Prostate gland (tissue), 2 donors: Measurements from ENCODE around the gene IRF2. TPM values are rescaled to one million over a fixed set of nuclear protein-coding genes. Genes with fewer than 3 reads are reported as not detected.
A peak's percentile ranks its signal among the peaks of the same experiment; 100 is the strongest.

Experiments used
- DNase-seq: peaks from one replicate; pipeline ENCODE4 v3.0.0-alpha.2; 2019; ENCODE audit warnings: low spot score
- H3K27ac ChIP-seq, 2 donors: fragments of 200-600 bp; sonication (generic); 2 replicates each; pipeline ENCODE4 v1.5.1; 2017 to 2019
- H3K27me3 ChIP-seq: fragments of 200-600 bp; sonication (generic); replicated peaks from 2 replicates; pipeline ENCODE4 v1.5.1; 2019; ENCODE audit not compliant: insufficient read depth
- H3K36me3 ChIP-seq, 2 donors: fragments of 200-600 bp; sonication (generic); 1 replicate in 1 of 2; 2 replicates in 1 of 2; pipeline versions ENCODE4 v1.5.1 to v1.8.1; 2017 to 2019
- H3K4me1 ChIP-seq: fragments of 200-600 bp; sonication (generic); replicated peaks from 2 replicates; pipeline ENCODE4 v1.5.1; 2019
- H3K4me3 ChIP-seq, 2 donors: fragments of 200-600 bp; sonication (generic); 2 replicates each; pipeline ENCODE4 v1.5.1; 2017 to 2019
- H3K9me3 ChIP-seq: fragments of 200-600 bp; sonication (generic); 2 replicates; pipeline ENCODE4 v1.5.1; 2017
- POLR2A ChIP-seq: fragments of 450-650 bp; IDR thresholded peaks from one replicate; pipeline ENCODE4 v1.6.1; 2016; ENCODE audit warnings: antibody characterized with exemption, mild to moderate bottlenecking
- POLR2AphosphoS5 ChIP-seq: sonication (generic); formaldehyde crosslinking; IDR thresholded peaks from one replicate; pipeline ENCODE4 v1.6.1; 2017; ENCODE audit warnings: antibody characterized with exemption
- WGBS: methylation state at CpG from one replicate; pipeline ENCODE4 v1.1.5; 2018; 5-methylcytosine and 5-hydroxymethylcytosine counted together
- intact Hi-C: fragments of 100-400 bp; cut with DNase I; formaldehyde crosslinking; loops from one replicate; pipeline ENCODE4 v1.14.2; 2022
- total RNA-seq, 2 donors: library from RNA; depleted of rRNA; stranded (reverse); fragments of >200 nt; gene quantifications; one replicate each; pipeline ENCODE4 v1.1.0, GENCODE V29; 2016
- TF ChIP-seq, protein P1 (sequence below), 4 experiments: fragments of 200-600 bp in 2 of 4; fragments of 450-650 bp in 2 of 4; sonication (generic) in 2 of 4; IDR thresholded peaks; 1 replicate in 3 of 4; 2 replicates in 1 of 4; pipeline ENCODE4 v1.5.1; 2016 to 2019; ENCODE audit warnings: antibody characterized with exemption in 4 of 4, mild to moderate bottlenecking in 2 of 4, moderate library complexity in 2 of 4

IRF2 gene
- total RNA-seq, 2 donors from 2014 or later, result 40.7 to 49.9 TPM

DNA sequence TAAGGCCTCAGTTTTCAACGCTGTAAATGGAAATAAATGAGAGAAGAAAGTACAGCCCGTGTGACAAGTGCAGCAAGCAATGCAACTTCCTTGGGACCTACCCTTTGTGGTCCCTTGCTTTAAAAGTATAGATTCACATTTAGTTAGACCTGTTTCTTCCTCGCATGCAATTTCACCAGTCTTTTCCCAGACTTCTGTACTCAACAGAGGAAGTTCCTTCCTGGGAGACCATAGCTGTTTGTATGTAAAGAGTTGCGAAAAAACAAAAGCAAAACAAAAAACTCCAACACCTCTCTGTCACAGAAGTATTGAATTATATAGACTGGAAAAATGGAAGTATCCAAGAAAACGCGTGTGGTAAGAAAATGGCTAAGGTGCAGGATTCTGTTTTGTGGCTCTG is 1.1 kb upstream of the IRF2 start:
- H3K9me3 ChIP-seq, result no peaks in the 10 kb centered on the region
- DNase-seq, result no peak
- H3K27ac ChIP-seq, result peak overlapping the region; percentile 95 to 100
- H3K4me1 ChIP-seq, result no peaks in the 10 kb centered on the region
- intact Hi-C loops, result loop anchor here (5.0 to 10.0 kb wide), 3 partner anchors 169 to 208 kb away; partner anchors contain the start of genes CASP3 and PRIMPOL
- WGBS, result 48% methylated on average over 6 of the region's 6 CpGs
- no peaks in the 10 kb centered on the region for H3K36me3 ChIP-seq
- H3K27me3 ChIP-seq, result no peaks in the 10 kb centered on the region
- TF ChIP-seq POLR2AphosphoS5 (no peak), POLR2A (no peak)
- TF ChIP-seq, protein P1, sequence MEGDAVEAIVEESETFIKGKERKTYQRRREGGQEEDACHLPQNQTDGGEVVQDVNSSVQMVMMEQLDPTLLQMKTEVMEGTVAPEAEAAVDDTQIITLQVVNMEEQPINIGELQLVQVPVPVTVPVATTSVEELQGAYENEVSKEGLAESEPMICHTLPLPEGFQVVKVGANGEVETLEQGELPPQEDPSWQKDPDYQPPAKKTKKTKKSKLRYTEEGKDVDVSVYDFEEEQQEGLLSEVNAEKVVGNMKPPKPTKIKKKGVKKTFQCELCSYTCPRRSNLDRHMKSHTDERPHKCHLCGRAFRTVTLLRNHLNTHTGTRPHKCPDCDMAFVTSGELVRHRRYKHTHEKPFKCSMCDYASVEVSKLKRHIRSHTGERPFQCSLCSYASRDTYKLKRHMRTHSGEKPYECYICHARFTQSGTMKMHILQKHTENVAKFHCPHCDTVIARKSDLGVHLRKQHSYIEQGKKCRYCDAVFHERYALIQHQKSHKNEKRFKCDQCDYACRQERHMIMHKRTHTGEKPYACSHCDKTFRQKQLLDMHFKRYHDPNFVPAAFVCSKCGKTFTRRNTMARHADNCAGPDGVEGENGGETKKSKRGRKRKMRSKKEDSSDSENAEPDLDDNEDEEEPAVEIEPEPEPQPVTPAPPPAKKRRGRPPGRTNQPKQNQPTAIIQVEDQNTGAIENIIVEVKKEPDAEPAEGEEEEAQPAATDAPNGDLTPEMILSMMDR (IDR thresholded peaks at IDR 0.05), result no peak
- peak overlapping the region; percentile 69 to 96 for H3K4me3 ChIP-seq

DNA sequence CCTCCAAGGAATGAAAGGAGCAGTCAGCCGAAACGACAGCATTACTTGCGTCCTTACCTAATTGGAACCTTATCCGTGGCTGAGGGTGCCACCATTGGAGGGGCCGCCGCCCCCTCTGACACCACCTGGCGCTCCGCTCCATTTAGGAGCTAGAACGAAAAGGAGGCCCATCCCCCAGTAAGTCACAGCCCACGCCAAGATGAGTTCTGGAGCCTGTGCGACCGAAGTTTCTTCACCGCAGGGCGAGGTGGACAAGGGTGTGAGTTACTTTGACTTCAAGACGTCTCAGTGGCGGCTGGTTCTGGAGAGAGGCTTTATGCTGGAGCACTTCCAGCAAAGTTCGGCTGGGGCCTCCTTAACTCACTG is 729 bp upstream of the IRF2 start:
- Histone ChIP-seq H3K4me3 (peak overlapping the region; percentile 69 to 96), H3K27me3 (no peaks in the 10 kb centered on the region), H3K36me3 (no peaks in the 10 kb centered on the region), H3K27ac (peak overlapping the region; percentile 95 to 100), H3K4me1 (no peaks in the 10 kb centered on the region), H3K9me3 (no peaks in the 10 kb centered on the region)
- TF ChIP-seq POLR2A (no peak), POLR2AphosphoS5 (no peak)
- TF ChIP-seq, protein P1 (IDR thresholded peaks at IDR 0.05), result no peak
- WGBS, result under 1% methylated on average over 17 of the region's 17 CpGs
- intact Hi-C loops, result loop anchor here (5.0 to 10.0 kb wide), 3 partner anchors 170 to 208 kb away; partner anchors contain the start of genes CASP3 and PRIMPOL
- peak; percentile 40 for DNase-seq

DNA sequence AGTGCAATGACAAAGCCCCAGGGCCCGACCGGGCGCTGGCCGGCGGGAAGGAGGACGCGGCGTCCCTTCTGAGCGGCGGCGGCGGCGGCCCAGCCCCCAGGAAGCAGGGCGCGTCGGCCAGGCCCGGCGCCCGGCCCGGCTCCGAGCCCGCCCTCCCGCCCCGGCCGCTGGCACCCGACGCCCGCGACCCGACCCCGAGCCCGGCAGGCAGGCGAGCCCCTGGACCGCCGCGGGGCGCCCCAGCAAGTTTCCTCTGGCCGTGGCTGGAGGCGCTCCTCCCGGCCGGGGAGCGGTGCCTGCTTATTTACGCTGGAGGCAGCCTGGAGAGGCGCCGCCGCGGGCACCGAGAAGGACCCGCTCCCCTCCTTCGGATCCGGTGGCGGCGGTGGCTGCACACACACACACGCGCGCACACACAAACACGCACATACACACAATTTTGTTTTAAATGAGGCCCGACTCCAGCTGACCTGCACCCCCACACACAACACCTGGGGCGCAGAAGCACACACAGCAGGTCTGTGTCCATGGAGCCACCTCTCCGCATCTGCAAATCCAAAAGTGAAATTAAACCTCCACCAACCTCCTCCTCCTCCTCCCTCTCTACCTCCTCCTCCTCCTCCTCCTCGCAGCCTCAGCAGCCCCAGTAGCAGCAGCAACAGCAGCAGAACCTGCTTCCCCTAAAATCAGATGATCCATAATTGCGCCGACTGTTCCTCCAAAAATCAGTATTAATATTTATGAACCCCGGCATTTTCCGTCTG is 669 bp downstream of the IRF2 start:
- 0% methylated on average over 22 of the region's 65 CpGs for WGBS
- no peaks in the 10 kb centered on the region for H3K4me1 ChIP-seq
- H3K9me3 ChIP-seq, result no peaks in the 10 kb centered on the region
- no peaks in the 10 kb centered on the region for H3K36me3 ChIP-seq
- peak; percentile 15 for DNase-seq
- no peaks in the 10 kb centered on the region for H3K27me3 ChIP-seq
- H3K4me3 ChIP-seq, result peak overlapping the region; percentile 69 to 96
- intact Hi-C loops, result loop anchor here (1.0 to 10.0 kb wide), 4 partner anchors 64 to 171 kb away; partner anchors contain the start of genes CASP3 and PRIMPOL
- peak overlapping the region; percentile 95 to 100 for H3K27ac ChIP-seq
- no peak for TF ChIP-seq POLR2A
- TF ChIP-seq, protein P1 (IDR thresholded peaks at IDR 0.05), result no peak
- TF ChIP-seq POLR2AphosphoS5, result no peak

DNA sequence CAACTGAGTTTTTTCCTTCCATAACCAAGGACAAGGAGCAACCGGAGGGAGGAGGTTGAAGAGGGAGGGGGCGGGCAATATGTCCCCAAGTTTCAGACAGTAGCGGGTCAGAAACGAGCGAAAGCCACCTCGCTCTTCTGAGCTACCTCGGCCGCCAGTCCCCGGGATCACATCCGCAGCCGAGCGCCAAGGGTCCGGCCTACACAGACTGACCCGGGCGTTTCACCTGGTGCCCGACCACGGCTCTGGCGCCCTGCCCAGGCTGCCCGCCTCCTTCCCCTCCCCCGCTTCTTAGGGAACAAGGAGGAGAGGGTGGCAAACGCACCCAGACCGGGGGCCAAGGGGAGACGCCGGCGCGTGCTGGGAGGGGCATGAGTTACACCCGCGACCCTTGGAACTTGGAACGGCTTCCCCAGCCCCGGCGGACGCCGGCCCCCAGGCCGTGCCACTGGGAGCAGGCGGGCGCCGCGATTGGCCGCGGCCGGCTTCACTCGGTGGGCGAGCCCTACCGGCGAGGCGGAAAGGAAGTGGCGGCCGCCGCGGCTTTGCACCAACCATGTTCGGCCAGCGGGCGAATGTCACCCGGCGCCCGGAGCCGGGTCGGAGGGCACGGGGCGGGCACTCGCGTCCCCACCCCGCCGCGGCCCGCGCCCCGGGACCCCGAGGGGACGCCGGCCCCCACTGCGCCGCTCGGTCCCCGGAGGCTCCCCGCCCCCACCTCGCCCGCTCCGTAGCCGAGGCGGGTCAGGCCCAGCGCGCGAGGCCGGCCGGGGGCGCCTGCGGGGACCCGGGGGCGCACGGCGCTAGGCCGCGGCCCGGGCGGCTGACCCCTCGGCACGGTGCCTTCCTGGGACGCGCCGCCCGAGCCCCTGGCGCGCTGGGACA is 1.5 kb downstream of the IRF2 start:
- H3K4me3 ChIP-seq, result peak overlapping the region; percentile 69 to 96
- H3K27me3 ChIP-seq, result no peaks in the 10 kb centered on the region
- no peaks in the 10 kb centered on the region for H3K9me3 ChIP-seq
- WGBS, result under 1% methylated on average over 44 of the region's 104 CpGs
- H3K4me1 ChIP-seq, result no peaks in the 10 kb centered on the region
- TF ChIP-seq POLR2AphosphoS5 (no peak), POLR2A (peak; percentile 55)
- TF ChIP-seq, protein P1 (IDR thresholded peaks at IDR 0.05), result peak in 1 of 4 experiments; percentile 23
- H3K27ac ChIP-seq, result peak overlapping the region; percentile 95 to 100
- no peaks in the 10 kb centered on the region for H3K36me3 ChIP-seq
- intact Hi-C loops, result loop anchor here (5.0 to 10.0 kb wide), 3 partner anchors 71 to 172 kb away; partner anchors contain the start of genes CASP3 and PRIMPOL
- peak; percentile 50 for DNase-seq
